Fibroblast of the aortic adventitia (primary cell): Measurements from ENCODE around the gene CYBRD1. TPM values are rescaled to one million over a fixed set of nuclear protein-coding genes. Genes with fewer than 3 reads are reported as not detected.

ENCODE experiments used
- DNase-seq: peaks from one replicate; pipeline ENCODE4 v3.0.0-alpha.2; 2010; ENCODE audit warnings: low read depth
- H3K4me3 ChIP-seq: 2 replicates; pipeline ENCODE4 v1.5.1; 2011; ENCODE audit warnings: low read depth, mild to moderate bottlenecking, control low read depth, low read length, moderate library complexity
- CTCF ChIP-seq: IDR thresholded peaks from 2 replicates; pipeline ENCODE4 v1.5.1; 2011; ENCODE audit warnings: mild to moderate bottlenecking, low read length, control low read depth, inconsistent platforms; ENCODE audit not compliant: insufficient read depth
- small RNA-seq: library from RNA; depleted of rRNA; stranded (forward); fragments of <200 nt; gene quantifications from one replicate; pipeline ENCODE3, GENCODE V24; 2012
- total RNA-seq: library from RNA; depleted of rRNA; stranded (reverse); fragments of >200 nt; gene quantifications from 2 replicates; pipeline ENCODE4 v1.2.3, GENCODE V29; 2012; ENCODE audit warnings: low replicate concordance

The CYBRD1 gene
- total RNA-seq, 1 donor = 741 TPM

- H3K4me3 ChIP-seq = no peak overlapping the region
- TF ChIP-seq CTCF = no peak
- DNase-seq = peak; percentile 27
Observed at GRCh38 chr2:171592036-171592555, 69.8 kb downstream of the CYBRD1 start.

DNA sequence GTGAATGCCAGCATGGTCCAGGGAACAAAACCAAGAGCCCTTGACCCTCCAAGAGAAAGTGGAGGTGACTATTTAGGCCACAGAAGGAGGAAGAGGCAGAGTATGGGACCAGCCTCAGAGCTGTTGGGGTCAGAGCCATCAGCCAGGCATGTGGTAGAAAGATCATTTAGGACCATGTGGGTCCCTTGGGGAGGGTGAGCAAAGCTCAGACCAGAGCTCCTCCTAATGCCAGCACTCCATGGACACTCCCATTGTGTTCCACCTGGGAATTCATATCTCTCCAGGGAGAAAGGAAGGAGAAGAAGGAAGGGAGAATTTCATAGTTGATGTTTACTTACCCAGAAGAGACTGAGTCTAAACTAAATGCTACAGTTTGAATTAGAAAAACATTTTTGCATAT is 73.2 kb downstream of the CYBRD1 start:
- DNase-seq = no peak
- H3K4me3 ChIP-seq = no peak overlapping the region
- TF ChIP-seq CTCF = no peak

GRCh38 chr2:171595896-171596295 is 73.6 kb downstream of the CYBRD1 start:
- DNase-seq = peak; percentile 96
- no peak for TF ChIP-seq CTCF
- no peak overlapping the region for H3K4me3 ChIP-seq

GRCh38 chr2:171598713-171599319 is 76.5 kb downstream of the CYBRD1 start:
- peak; percentile 83 for DNase-seq
- H3K4me3 ChIP-seq = no peak overlapping the region
- peak; percentile 80 for TF ChIP-seq CTCF

GRCh38 chr2:171600126-171600525 is 77.9 kb downstream of the CYBRD1 start:
- H3K4me3 ChIP-seq = no peak overlapping the region
- no peak for TF ChIP-seq CTCF
- DNase-seq = no peak

DNA sequence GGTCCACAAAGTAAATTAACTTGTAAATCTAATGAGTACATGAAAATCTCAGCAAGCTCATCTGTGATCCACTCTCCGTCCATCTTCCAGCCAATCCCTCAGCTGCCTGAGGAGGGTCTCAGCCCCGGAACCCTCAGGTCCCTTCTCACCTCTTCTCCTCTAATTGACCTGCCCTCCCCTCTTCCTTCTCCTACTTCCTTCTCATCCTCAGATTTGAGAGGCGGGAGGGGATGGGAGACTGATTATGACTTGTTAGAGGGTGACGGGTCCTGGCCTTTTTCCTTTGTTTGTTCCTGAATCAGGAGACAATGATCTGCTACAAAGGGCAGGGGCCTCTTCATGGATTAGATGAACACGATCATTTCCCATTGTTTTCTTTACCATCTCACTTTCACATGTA is 80.1 kb downstream of the CYBRD1 start:
- no peak for DNase-seq
- H3K4me3 ChIP-seq = no peak overlapping the region
- no peak for TF ChIP-seq CTCF

Small RNAs within 50 kb of the gene (small RNA-seq; reads per million reads assigned to genes)
- gene AC007969.2 = not detected
- gene RPL21P38 = not detected

Other genes with a start within 250 kb of the CYBRD1 start
- gene METTL8, start 88.5 kb upstream of the CYBRD1 start, total RNA-seq = 34.6 and 73.3 TPM in 2 replicates
- 9.0 and 34.7 TPM in 2 replicates for gene DCAF17, start 88.2 kb upstream of the CYBRD1 start, total RNA-seq
- 112 and 218 TPM in 2 replicates for gene DYNC1I2, start 165.0 kb downstream of the CYBRD1 start, total RNA-seq